Measurements from ENCODE around the gene TMEM38A.

The TMEM38A gene

GRCh38 chr19:16655727-16656126, 5.2 kb upstream of the TMEM38A start:
- ChIA-PET CTCF (no interaction called here), POLR2A (interaction anchor here (1.5 kb wide), 1 partner anchor 28 kb away, joined by 5 read pairs; the partner anchor contains the start of gene MED26)
- Histone ChIP-seq H3K4me3 (ENCODE audit: low read depth, low read length) (no peak overlapping the region), H3K4me1 (ENCODE audit: control insufficient read depth, insufficient read depth, low read length) (no peaks in the 10 kb centered on the region), H3K27ac (ENCODE audit: extremely low read depth, low read depth, low read length) (no peak overlapping the region), H3K36me3 (ENCODE audit: control insufficient read depth in 2 of 2, insufficient read depth in 1 of 2, low read length in 2 of 2) (peaks cover 16 to 79% of the 10 kb centered on the region in 2 experiments), H3K9me3 (ENCODE audit: control insufficient read depth, insufficient read depth, low read depth, low read length) (no peaks in the 10 kb centered on the region)
- TF ChIP-seq ZNF394 (tag by site-specific recombination; IDR thresholded peaks at IDR 0.05; ENCODE audit: borderline replicate concordance) (no peak), ZNF701 (tag by site-specific recombination; IDR thresholded peaks at IDR 0.05) (no peak), ZNF629 (tag by site-specific recombination; IDR thresholded peaks at IDR 0.05) (no peak), ZNF837 (tag by site-specific recombination; IDR thresholded peaks at IDR 0.05) (no peak)
- TF ChIP-seq, protein P1, sequence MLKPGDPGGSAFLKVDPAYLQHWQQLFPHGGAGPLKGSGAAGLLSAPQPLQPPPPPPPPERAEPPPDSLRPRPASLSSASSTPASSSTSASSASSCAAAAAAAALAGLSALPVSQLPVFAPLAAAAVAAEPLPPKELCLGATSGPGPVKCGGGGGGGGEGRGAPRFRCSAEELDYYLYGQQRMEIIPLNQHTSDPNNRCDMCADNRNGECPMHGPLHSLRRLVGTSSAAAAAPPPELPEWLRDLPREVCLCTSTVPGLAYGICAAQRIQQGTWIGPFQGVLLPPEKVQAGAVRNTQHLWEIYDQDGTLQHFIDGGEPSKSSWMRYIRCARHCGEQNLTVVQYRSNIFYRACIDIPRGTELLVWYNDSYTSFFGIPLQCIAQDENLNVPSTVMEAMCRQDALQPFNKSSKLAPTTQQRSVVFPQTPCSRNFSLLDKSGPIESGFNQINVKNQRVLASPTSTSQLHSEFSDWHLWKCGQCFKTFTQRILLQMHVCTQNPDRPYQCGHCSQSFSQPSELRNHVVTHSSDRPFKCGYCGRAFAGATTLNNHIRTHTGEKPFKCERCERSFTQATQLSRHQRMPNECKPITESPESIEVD (tag by site-specific recombination; IDR thresholded peaks at IDR 0.05): no peak

DNA sequence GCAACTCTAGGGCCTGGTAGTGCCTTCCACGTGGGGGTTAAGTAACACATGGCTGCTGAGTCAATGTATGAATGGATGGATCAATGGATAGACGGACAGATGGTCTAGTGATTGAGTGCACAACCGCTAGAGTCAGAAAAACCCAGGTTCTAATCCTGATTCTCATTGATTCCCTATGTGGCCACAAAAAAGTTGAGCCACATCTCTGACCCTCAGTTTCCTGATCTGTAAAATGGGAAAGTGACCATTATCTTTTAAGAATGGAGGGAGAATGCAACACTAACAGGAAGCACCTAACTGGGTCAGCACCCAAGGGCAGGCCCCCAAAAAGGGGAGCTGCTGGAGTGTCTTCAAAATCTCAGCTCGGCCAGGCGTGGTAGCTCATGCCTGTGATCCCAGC, 3.6 kb upstream of the TMEM38A start:
- H3K9me3 ChIP-seq (ENCODE audit: control insufficient read depth, insufficient read depth, low read depth, low read length): no peaks in the 10 kb centered on the region
- no peak overlapping the region for H3K27ac ChIP-seq (ENCODE audit: extremely low read depth, low read depth, low read length)
- H3K4me3 ChIP-seq (ENCODE audit: low read depth, low read length): no peak overlapping the region
- POLR2A ChIA-PET: interaction anchor here (0.7 to 2.7 kb wide), 2 partner anchors 25 to 29 kb away, joined by 3 to 11 read pairs; partner anchors contain the start of gene MED26
- no peaks in the 10 kb centered on the region for H3K4me1 ChIP-seq (ENCODE audit: control insufficient read depth, insufficient read depth, low read length)
- TF ChIP-seq ZNF585B (tag by site-specific recombination; IDR thresholded peaks at IDR 0.05): no peak
- TF ChIP-seq ZNF626 (tag by site-specific recombination; IDR thresholded peaks at IDR 0.05): no peak
- TF ChIP-seq KLF9 (tag by site-specific recombination; IDR thresholded peaks at IDR 0.05; ENCODE audit: low read depth): no peak
- no peak for TF ChIP-seq YY2 (tag by site-specific recombination; IDR thresholded peaks at IDR 0.05)
- TF ChIP-seq ZNF76 (tag by site-specific recombination; IDR thresholded peaks at IDR 0.05; ENCODE audit: borderline replicate concordance, low read depth): no peak
- TF ChIP-seq ZFHX2 (tag by site-specific recombination; conservative IDR thresholded peaks at IDR 0.05): no peak
- no peak for TF ChIP-seq ZNF138 (tag by site-specific recombination; IDR thresholded peaks at IDR 0.05; ENCODE audit: borderline replicate concordance)
- TF ChIP-seq ZBTB44 (tag by site-specific recombination; IDR thresholded peaks at IDR 0.05): no peak
- no peak for TF ChIP-seq GLI4 (tag by site-specific recombination; IDR thresholded peaks at IDR 0.05)
- TF ChIP-seq KLF16 (tag by site-specific recombination; IDR thresholded peaks at IDR 0.05): no peak
- CTCF ChIA-PET: interaction anchor here (0.5 to 0.7 kb wide), 3 partner anchors 42 to 610 kb away, joined by 3 to 4 read pairs (median 3); partner anchors contain the start of gene BABAM1
- peaks cover 16 to 63% of the 10 kb centered on the region in 2 experiments for H3K36me3 ChIP-seq (ENCODE audit: control insufficient read depth in 2 of 2, insufficient read depth in 1 of 2, low read length in 2 of 2)

GRCh38 chr19:16659464-16659831, 1.5 kb upstream of the TMEM38A start:
- ChIA-PET CTCF (interaction anchor here (0.7 kb wide), 1 partner anchor 102 kb away, joined by 4 read pairs; no protein-coding TSS in a partner anchor), POLR2A (interaction anchor here (0.8 to 2.6 kb wide), 6 partner anchors 10 to 650 kb away, joined by 3 to 12 read pairs (median 4); partner anchors contain the start of gene MED26)
- H3K4me1 ChIP-seq (ENCODE audit: control insufficient read depth, insufficient read depth, low read length): no peaks in the 10 kb centered on the region

More at GRCh38 chr19:16659464-16659831, 1.5 kb upstream of the TMEM38A start:
- H3K27ac ChIP-seq (ENCODE audit: extremely low read depth, low read depth, low read length): no peak overlapping the region; the same call in 1 of the 2 replicates
- H3K4me3 ChIP-seq (ENCODE audit: low read depth, low read length): peak overlapping the region; percentile 99
- TF ChIP-seq ZFHX2 (tag by site-specific recombination; conservative IDR thresholded peaks at IDR 0.05): 0 out of 2 replicates have a peak, but pooled peaks have one; percentile 8
- no peak for TF ChIP-seq ZNF416 (tag by site-specific recombination; IDR thresholded peaks at IDR 0.05)
- TF ChIP-seq EGR2 (tag by site-specific recombination; IDR thresholded peaks at IDR 0.05; ENCODE audit: low read depth): peak; percentile 17; the same call in 1 of the 2 replicates
- H3K36me3 ChIP-seq (ENCODE audit: control insufficient read depth in 2 of 2, insufficient read depth in 1 of 2, low read length in 2 of 2): peaks cover 7 to 42% of the 10 kb centered on the region in 2 experiments; a peak in 2 of 3 replicates
- no peaks in the 10 kb centered on the region for H3K9me3 ChIP-seq (ENCODE audit: control insufficient read depth, insufficient read depth, low read depth, low read length)

Data from HEK293 (cell line).